ENCODE data around the gene DAD1.
"Not testable (repeated sequence)": the region's sequence is repeated elsewhere in the genome, so short reads cannot be mapped to it uniquely, and the experiment has no call there.

DAD1 gene

GRCh38 chr14:22551605-22551997 lies 37.4 kb downstream of the DAD1 start:
- DNase-seq, result no peak

GRCh38 chr14:22549981-22550673 lies 38.9 kb downstream of the DAD1 start:
- DNase-seq, result no peak

GRCh38 chr14:22549324-22549962 lies 39.6 kb downstream of the DAD1 start:
- no peak for DNase-seq

GRCh38 chr14:22547948-22548750 lies 40.9 kb downstream of the DAD1 start:
- no peak for DNase-seq

- no peak for DNase-seq
Measured at GRCh38 chr14:22547313-22547947, 41.6 kb downstream of the DAD1 start.

GRCh38 chr14:22546722-22547071 lies 42.3 kb downstream of the DAD1 start:
- DNase-seq, result no peak

- DNase-seq, result no peak
Measured at GRCh38 chr14:22545842-22546721, 42.9 kb downstream of the DAD1 start.

- DNase-seq, result no peak
Measured at GRCh38 chr14:22544881-22545420, 44.1 kb downstream of the DAD1 start.

GRCh38 chr14:22544406-22544805 lies 44.6 kb downstream of the DAD1 start:
- no peak for DNase-seq

- DNase-seq, result not testable (repeated sequence)
Measured at GRCh38 chr14:22543570-22544357, 45.3 kb downstream of the DAD1 start.

GRCh38 chr14:22542360-22542759 lies 46.7 kb downstream of the DAD1 start:
- no peak for DNase-seq

GRCh38 chr14:22541721-22542120 lies 47.3 kb downstream of the DAD1 start:
- no peak for DNase-seq

GRCh38 chr14:22540811-22541360 lies 48.1 kb downstream of the DAD1 start:
- DNase-seq, result no peak

GRCh38 chr14:22540293-22540692 lies 48.7 kb downstream of the DAD1 start:
- no peak for DNase-seq

- DNase-seq, result no peak
Measured at GRCh38 chr14:22539831-22540230, 49.2 kb downstream of the DAD1 start.

- no peak for DNase-seq
Measured at GRCh38 chr14:22538671-22539228, 50.3 kb downstream of the DAD1 start.

- no peak for DNase-seq
Measured at GRCh38 chr14:22537436-22538310, 51.4 kb downstream of the DAD1 start.

GRCh38 chr14:22536853-22537338 lies 52.1 kb downstream of the DAD1 start:
- DNase-seq, result no peak

- no peak for DNase-seq
Measured at GRCh38 chr14:22535916-22536315, 53.1 kb downstream of the DAD1 start.

Measured in NCI-H1105 treated with DMSO at 0.1 percent for 48 hours (cell line).